Measurements from ENCODE around the gene TAS2R3. TPM values are rescaled to one million over a fixed set of nuclear protein-coding genes. Genes with fewer than 3 reads are reported as not detected.

TAS2R3 gene
- total RNA-seq, 2 donors from 2014 or later: 1.6 to 2.6 TPM

GRCh38 chr7:141729020-141729419 lies 34.9 kb upstream of the TAS2R3 start:
- Histone ChIP-seq H3K27ac (ENCODE audit: low read depth, low read length) (no peak overlapping the region), H3K9me3 (ENCODE audit: control insufficient read depth, low read length) (no peaks in the 10 kb centered on the region), H3K9ac (ENCODE audit: extremely low read depth, low read length, poor library complexity, severe bottlenecking) (no peak overlapping the region), H3K36me3 (ENCODE audit: control insufficient read depth, insufficient read depth, low read length) (no peaks in the 10 kb centered on the region), H3K4me1 (ENCODE audit: control insufficient read depth, insufficient read depth, low read length) (peaks cover 2% of the 10 kb centered on the region), H3K27me3 (ENCODE audit: control insufficient read depth, insufficient read depth, low read length, poor library complexity, severe bottlenecking) (no peaks in the 10 kb centered on the region), H3K4me3 (ENCODE audit: low read length) (no peak overlapping the region)
- Mint-ChIP-seq H3K4me1 (peaks cover 10% of the 10 kb centered on the region), H3K27ac (no peak overlapping the region), H3K9me3 (no peaks in the 10 kb centered on the region), H3K4me3 (no peak overlapping the region), H3K36me3 (ENCODE audit: low read depth) (no peaks in the 10 kb centered on the region), H3K27me3 (ENCODE audit: insufficient read depth) (peaks cover 2% of the 10 kb centered on the region)
- no peak for DNase-seq
- no peak for TF ChIP-seq CTCF (conservative IDR thresholded peaks at IDR 0.05)
- 100% methylated on average over 1 of the region's 1 CpG; no CpG with 5 or more reads in 1 of the 2 experiments for WGBS, 2 experiments (ENCODE audit: insufficient coverage in 1 of 2, insufficient read length in 1 of 2)

- WGBS, 2 experiments (ENCODE audit: insufficient coverage in 1 of 2, insufficient read length in 1 of 2): 91 to 99% methylated on average over 9 to 20 of the region's 24 CpGs
- Mint-ChIP-seq H3K9me3 (no peaks in the 10 kb centered on the region), H3K36me3 (ENCODE audit: low read depth) (no peaks in the 10 kb centered on the region), H3K4me3 (no peak overlapping the region), H3K4me1 (peaks cover 10% of the 10 kb centered on the region), H3K27ac (no peak overlapping the region), H3K27me3 (ENCODE audit: insufficient read depth) (peaks cover 2% of the 10 kb centered on the region)
- peaks cover 4% of the 10 kb centered on the region for H3K4me1 ChIP-seq (ENCODE audit: control insufficient read depth, insufficient read depth, low read length)
- H3K36me3 ChIP-seq (ENCODE audit: control insufficient read depth, insufficient read depth, low read length): no peaks in the 10 kb centered on the region
- H3K27ac ChIP-seq (ENCODE audit: low read depth, low read length): no peak overlapping the region
- no peak overlapping the region for H3K9ac ChIP-seq (ENCODE audit: extremely low read depth, low read length, poor library complexity, severe bottlenecking)
- no peaks in the 10 kb centered on the region for H3K9me3 ChIP-seq (ENCODE audit: control insufficient read depth, low read length)
- no peaks in the 10 kb centered on the region for H3K27me3 ChIP-seq (ENCODE audit: control insufficient read depth, insufficient read depth, low read length, poor library complexity, severe bottlenecking)
- H3K4me3 ChIP-seq (ENCODE audit: low read length): no peak overlapping the region
- no peak for DNase-seq
- TF ChIP-seq CTCF (conservative IDR thresholded peaks at IDR 0.05): no peak
Measured at GRCh38 chr7:141731476-141732149, 32.3 kb upstream of the TAS2R3 start.

DNA sequence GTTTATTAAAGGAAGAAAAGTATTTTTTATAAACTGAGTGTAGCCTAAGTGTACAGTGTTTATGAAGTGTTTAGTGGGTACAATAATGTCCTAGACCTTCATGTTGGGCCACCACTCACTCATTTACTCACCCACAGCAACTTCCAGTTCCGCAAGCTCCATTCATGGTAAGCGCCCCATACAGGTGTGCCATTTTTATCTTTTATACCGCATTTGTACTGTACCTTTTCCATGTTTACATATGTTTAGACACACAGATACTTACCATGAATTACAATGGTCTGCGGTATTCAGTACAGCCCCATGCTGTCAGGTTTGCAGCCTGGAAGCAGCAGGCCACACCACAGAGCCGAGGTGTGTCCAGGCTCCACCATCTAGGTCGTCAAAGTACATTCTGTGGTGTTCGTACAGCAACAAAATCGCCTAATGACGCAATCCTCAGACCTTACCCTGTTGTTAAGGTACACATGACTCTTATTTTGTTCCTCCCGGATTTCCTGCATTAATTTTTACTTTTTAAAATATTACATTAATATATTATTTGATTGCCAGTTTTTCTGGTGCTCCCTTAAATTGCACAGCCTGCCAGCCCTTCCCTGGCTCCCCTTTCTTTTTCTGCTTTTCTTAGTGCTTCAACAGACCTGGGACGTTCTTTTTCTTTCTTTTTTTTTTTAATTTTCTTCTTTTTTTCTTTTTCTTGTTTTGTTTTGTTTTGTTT lies 26.6 kb upstream of the TAS2R3 start:
- Histone ChIP-seq H3K27me3 (ENCODE audit: control insufficient read depth, insufficient read depth, low read length, poor library complexity, severe bottlenecking) (no peaks in the 10 kb centered on the region), H3K9me3 (ENCODE audit: control insufficient read depth, low read length) (no peaks in the 10 kb centered on the region), H3K9ac (ENCODE audit: extremely low read depth, low read length, poor library complexity, severe bottlenecking) (peak overlapping the region; percentile 82), H3K27ac (ENCODE audit: low read depth, low read length) (no peak overlapping the region), H3K4me1 (ENCODE audit: control insufficient read depth, insufficient read depth, low read length) (peaks cover 19% of the 10 kb centered on the region), H3K36me3 (ENCODE audit: control insufficient read depth, insufficient read depth, low read length) (peaks cover 18% of the 10 kb centered on the region), H3K4me3 (ENCODE audit: low read length) (peak overlapping the region; percentile 95)
- Mint-ChIP-seq H3K27me3 (ENCODE audit: insufficient read depth) (no peaks in the 10 kb centered on the region), H3K27ac (peak overlapping the region; percentile 100), H3K36me3 (ENCODE audit: low read depth) (peaks cover 24% of the 10 kb centered on the region), H3K9me3 (no peaks in the 10 kb centered on the region), H3K4me1 (peaks cover 36% of the 10 kb centered on the region), H3K4me3 (peak overlapping the region; percentile 98)
- 91 to 97% methylated on average over 9 to 10 of the region's 11 CpGs for WGBS, 2 experiments (ENCODE audit: insufficient coverage in 1 of 2, insufficient read length in 1 of 2)
- no peak for DNase-seq
- no peak for TF ChIP-seq CTCF (conservative IDR thresholded peaks at IDR 0.05)
